HepG2 (cell line): ENCODE data around the gene TNFAIP2. TPM values are rescaled to one million over a fixed set of nuclear protein-coding genes. Genes with fewer than 3 reads are reported as not detected.

Experiments
- ARID5B ChIP-seq: IDR thresholded peaks from 2 replicates; pipeline ENCODE4 v1.4.0; 2020; ENCODE audit warnings: mild to moderate bottlenecking, missing genetic modification reagents
- ELF3 ChIP-seq: IDR thresholded peaks from 2 replicates; pipeline ENCODE4 v1.6.1; 2016; ENCODE audit warnings: missing genetic modification reagents, missing compliant biosample characterization
- HBP1 ChIP-seq: IDR thresholded peaks from 2 replicates; pipeline ENCODE4 v1.6.1; 2016; ENCODE audit warnings: low read depth, control low read depth
- HMGXB4 ChIP-seq, 2 experiments: sonication (generic) in 1 of 2; formaldehyde crosslinking in 1 of 2; IDR thresholded peaks; 2 replicates each; pipeline versions ENCODE4 v1.4.0 to v1.6.1; 2018 to 2020; ENCODE audit warnings: missing genetic modification reagents in 2 of 2, borderline replicate concordance in 1 of 2, low read depth in 1 of 2, mild to moderate bottlenecking in 1 of 2, missing biosample characterization in 1 of 2
- KDM3A ChIP-seq: IDR thresholded peaks from 2 replicates; pipeline ENCODE4 v1.6.1; 2018; ENCODE audit warnings: low read depth, missing compliant biosample characterization
- NR2F6 ChIP-seq, 2 experiments: IDR thresholded peaks; 2 replicates each; pipeline ENCODE4 v1.6.1; 2016; ENCODE audit warnings: antibody characterized with exemption in 1 of 2, mild to moderate bottlenecking in 1 of 2
- RARA ChIP-seq: IDR thresholded peaks from 2 replicates; pipeline ENCODE4 v1.6.1; 2016; ENCODE audit warnings: missing genetic modification reagents, missing compliant biosample characterization
- REST ChIP-seq, 2 experiments: IDR thresholded peaks; 2 replicates each; pipeline ENCODE4 v1.6.1; 2011 to 2012; ENCODE audit warnings: low read length in 2 of 2, borderline replicate concordance in 1 of 2, low read depth in 1 of 2, mild to moderate bottlenecking in 1 of 2, moderate library complexity in 1 of 2
- RXRA ChIP-seq: sonication (generic); formaldehyde crosslinking; IDR thresholded peaks from 2 replicates; pipeline ENCODE4 v1.5.1; 2020; ENCODE audit warnings: missing genetic modification reagents
- SALL1 ChIP-seq: sonication (generic); formaldehyde crosslinking; IDR thresholded peaks from 2 replicates; pipeline ENCODE4 v1.8.0; 2022; ENCODE audit warnings: mild to moderate bottlenecking, missing genetic modification reagents
- SRY ChIP-seq: sonication (generic); formaldehyde crosslinking; IDR thresholded peaks from 2 replicates; pipeline ENCODE4 v1.8.0; 2022; ENCODE audit warnings: mild to moderate bottlenecking, missing genetic modification reagents
- ZNF18 ChIP-seq: sonication (generic); formaldehyde crosslinking; IDR thresholded peaks from 2 replicates; pipeline ENCODE4 v1.8.0; 2022; ENCODE audit warnings: mild to moderate bottlenecking, missing genetic modification reagents; ENCODE audit not compliant: insufficient replicate concordance
- ZNF207 ChIP-seq: fragments of 450-650 bp; IDR thresholded peaks from 2 replicates; pipeline ENCODE4 v1.6.1; 2016; ENCODE audit warnings: antibody characterized with exemption, borderline replicate concordance
- polyA plus RNA-seq, 8 experiments: library from polyadenylated mRNA; depleted of rRNA in 3 of 8; stranded (reverse) in 7 of 8; unstranded in 1 of 8; fragments of >200 nt; fragmentation: Illumina TruSeq in 4 of 8; extraction: Trizol in 4 of 8; gene quantifications; 2 replicates each; pipeline versions ENCODE4 v1.2.1 to v1.2.3, GENCODE V29; 2011 to 2016; ENCODE audit warnings: low read depth in 4 of 8, missing spikeins in 1 of 8, mixed read lengths in 1 of 8; ENCODE audit not compliant: insufficient read depth in 1 of 8
- total RNA-seq, 5 experiments: library from RNA; depleted of rRNA; stranded (reverse); fragments of >200 nt; fragmentation: Illumina TruSeq; extraction: Trizol; gene quantifications; 2 replicates each; pipeline ENCODE4 v1.2.3, GENCODE V29; 2016; ENCODE audit warnings: low read depth in 1 of 5

The TNFAIP2 gene
- total and polyA plus RNA-seq, 2 of the 13 experiments (the other 11 are each of a cell fraction or from before 2014, with no cell fraction given) = 0.46 to 1.5 TPM

GRCh38 chr14:103132381-103133209, 9.3 kb downstream of the TNFAIP2 start (continued):
- no peak for TF ChIP-seq HBP1
- peak; percentile 99 for TF ChIP-seq RARA
- peak in 1 of 2 experiments; percentile 46; a peak in 1 of 4 replicates for TF ChIP-seq REST (IDR thresholded peaks at IDR 0.05; ENCODE audit: borderline replicate concordance in 1 of 2, low read depth in 1 of 2, low read length in 2 of 2)
- TF ChIP-seq ZNF18 (CRISPR knock-in tag) = peak; percentile 39
- no peak for TF ChIP-seq NR2F6 (IDR thresholded peaks at IDR 0.05)
- peak; percentile 48; the same call in 1 of the 2 replicates for TF ChIP-seq NR2F6 (CRISPR knock-in tag; IDR thresholded peaks at IDR 0.05)
- TF ChIP-seq HMGXB4 (CRISPR knock-in tag; IDR thresholded peaks at IDR 0.05; ENCODE audit: borderline replicate concordance in 1 of 2, low read depth in 1 of 2) = 0 out of 4 replicates have a peak, but pooled peaks of 1 of the 2 experiments have one; percentile 21
- peak; percentile 61 for TF ChIP-seq SALL1 (CRISPR knock-in tag)
- TF ChIP-seq KDM3A (CRISPR knock-in tag) = peak; percentile 42; the same call in 1 of the 2 replicates
- peak; percentile 84 for TF ChIP-seq ARID5B (CRISPR knock-in tag)
- no peak for TF ChIP-seq ZNF207
- peak; percentile 50; the same call in 1 of the 2 replicates for TF ChIP-seq ELF3 (CRISPR knock-in tag)
- TF ChIP-seq RXRA (CRISPR knock-in tag) = peak; percentile 96
- no peak for TF ChIP-seq SRY (CRISPR knock-in tag)
